IMR-90 (cell line): ENCODE measurements around the gene MED12L. TPM values are rescaled to one million over a fixed set of nuclear protein-coding genes. Genes with fewer than 3 reads are reported as not detected.

Source experiments
- ATAC-seq: fragments of 200-7000 bp; cut with Tn5 transposase; 2 replicates; pipeline ENCODE4 v1.9.1; 2020; ENCODE audit warnings: low read depth, mild to moderate bottlenecking, moderate library complexity
- BruUV-seq: library from RNA; stranded (reverse); fragments of 400-500 nt; replicated peaks from 2 replicates; lab custom pipeline; 2021; lab: Mats Ljungman, UMichigan
- CTCF ChIA-PET: fragments of 300-600 bp; formaldehyde crosslinking; extraction: SDS; loops from one replicate; lab custom pipeline; 2021; ENCODE audit warnings: antibody characterized with exemption; lab: Yijun Ruan, JAX
- POLR2A ChIA-PET: fragments of 300-600 bp; sonication (Branson Sonifier 250); formaldehyde crosslinking; loops from one replicate; lab custom pipeline; 2022; ENCODE audit warnings: antibody characterized with exemption; ENCODE audit not compliant: unreplicated experiment; lab: Charles Lee
- DNase-seq: peaks from one replicate; pipeline ENCODE4 v3.0.0; 2013
- H2AFZ ChIP-seq: replicated peaks from 2 replicates; pipeline ENCODE3; 2013; ENCODE audit warnings: low read length, mild to moderate bottlenecking; ENCODE audit not compliant: poor library complexity
- H2AK5ac ChIP-seq: 2 replicates; pipeline ENCODE4 v1.6.1; 2013; ENCODE audit warnings: low read depth, low read length, inconsistent platforms
- H2AK9ac ChIP-seq: replicated peaks from 2 replicates; pipeline ENCODE3; 2013; ENCODE audit warnings: mild to moderate bottlenecking, low read depth, low read length, moderate library complexity; ENCODE audit not compliant: poor library complexity
- H2BK120ac ChIP-seq: 2 replicates; pipeline ENCODE4 v1.6.1; 2013; ENCODE audit warnings: low read depth, low read length, inconsistent platforms
- H2BK15ac ChIP-seq: 3 replicates; pipeline ENCODE4 v1.6.1; 2013; ENCODE audit warnings: low read depth, low read length, inconsistent platforms
- H2BK20ac ChIP-seq: 2 replicates; pipeline ENCODE4 v1.6.1; 2013; ENCODE audit warnings: low read depth, mild to moderate bottlenecking, inconsistent platforms, low read length, moderate library complexity
- H2BK5ac ChIP-seq: 2 replicates; pipeline ENCODE4 v1.6.1; 2013; ENCODE audit warnings: mild to moderate bottlenecking, low read depth, low read length, inconsistent platforms; ENCODE audit not compliant: poor library complexity, severe bottlenecking
- H3K14ac ChIP-seq: replicated peaks from 2 replicates; pipeline ENCODE4 v1.6.1; 2013; ENCODE audit warnings: low read depth, low read length, inconsistent platforms
- H3K18ac ChIP-seq: 2 replicates; pipeline ENCODE4 v1.6.1; 2013; ENCODE audit warnings: low read depth, low read length, control low read depth
- H3K23ac ChIP-seq: 2 replicates; pipeline ENCODE4 v1.6.1; 2013; ENCODE audit warnings: low read depth, low read length, inconsistent platforms
- H3K27ac ChIP-seq: 2 replicates; pipeline ENCODE4 v1.5.1; 2013; ENCODE audit warnings: mild to moderate bottlenecking, control low read depth, low read length; ENCODE audit not compliant: insufficient read depth
- H3K27me3 ChIP-seq: 2 replicates; pipeline ENCODE4 v1.6.1; 2013; ENCODE audit warnings: low read length; ENCODE audit not compliant: control insufficient read depth, insufficient read depth
- H3K36me3 ChIP-seq: 2 replicates; pipeline ENCODE4 v1.6.1; 2013; ENCODE audit warnings: low read length, mixed read lengths; ENCODE audit not compliant: control insufficient read depth, insufficient read depth
- H3K4ac ChIP-seq: 2 replicates; pipeline ENCODE4 v1.6.1; 2013; ENCODE audit warnings: low read depth, low read length, inconsistent platforms
- H3K4me1 ChIP-seq: 2 replicates; pipeline ENCODE4 v1.6.1; 2013; ENCODE audit warnings: low read length, mixed read lengths; ENCODE audit not compliant: control insufficient read depth, insufficient read depth
- H3K4me2 ChIP-seq: 2 replicates; pipeline ENCODE4 v1.6.1; 2013; ENCODE audit warnings: low read depth, mild to moderate bottlenecking, control low read depth, low read length, moderate library complexity
- H3K4me3 ChIP-seq: 2 replicates; pipeline ENCODE4 v1.5.1; 2013; ENCODE audit warnings: low read depth, mild to moderate bottlenecking, control low read depth, low read length, moderate library complexity; ENCODE audit not compliant: insufficient read depth
- H3K56ac ChIP-seq: 2 replicates; pipeline ENCODE4 v1.6.1; 2013; ENCODE audit warnings: low read length, inconsistent platforms; ENCODE audit not compliant: insufficient read depth; ENCODE audit errors: extremely low read depth
- H3K79me1 ChIP-seq, 2 experiments: 2 replicates each; pipeline ENCODE4 v1.6.1; 2013; ENCODE audit warnings: low read length in 2 of 2, inconsistent platforms in 1 of 2, low read depth in 1 of 2
- H3K9ac ChIP-seq: 2 replicates; pipeline ENCODE4 v1.6.1; 2013; ENCODE audit warnings: low read depth, low read length, control low read depth
- H3K9me1 ChIP-seq: 2 replicates; pipeline ENCODE4 v1.6.1; 2013; ENCODE audit warnings: low read length, inconsistent platforms; ENCODE audit not compliant: insufficient read depth
- H3K9me3 ChIP-seq: 2 replicates; pipeline ENCODE4 v1.6.1; 2013; ENCODE audit warnings: low read length; ENCODE audit not compliant: control insufficient read depth, insufficient read depth
- H4K20me1 ChIP-seq: 2 replicates; pipeline ENCODE4 v1.6.1; 2013; ENCODE audit warnings: low read length, inconsistent platforms; ENCODE audit not compliant: insufficient read depth
- H4K5ac ChIP-seq: 2 replicates; pipeline ENCODE4 v1.6.1; 2013; ENCODE audit warnings: mild to moderate bottlenecking, low read depth, low read length, control low read depth
- H4K8ac ChIP-seq, 2 experiments: 2 replicates each; pipeline ENCODE4 v1.6.1; 2013; ENCODE audit warnings: low read depth in 2 of 2, low read length in 2 of 2, control low read depth in 1 of 2, inconsistent platforms in 1 of 2
- H4K91ac ChIP-seq: 2 replicates; pipeline ENCODE4 v1.6.1; 2013; ENCODE audit warnings: low read depth, low read length, inconsistent platforms; ENCODE audit not compliant: insufficient read depth
- BHLHE40 ChIP-seq: fragments of 150-350 bp; IDR thresholded peaks from 2 replicates; pipeline ENCODE4 v1.6.1; 2016; ENCODE audit warnings: mild to moderate bottlenecking, low read depth, low read length
- CEBPB ChIP-seq: IDR thresholded peaks from 2 replicates; pipeline ENCODE4 v1.6.1; 2012; ENCODE audit warnings: low read depth, low read length, improper control_type of control experiment
- CHD1 ChIP-seq: IDR thresholded peaks from 2 replicates; pipeline ENCODE4 v1.6.1; 2012; ENCODE audit warnings: low read depth, low read length, improper control_type of control experiment
- CTCF ChIP-seq: conservative IDR thresholded peaks from 2 replicates; pipeline ENCODE4 v1.5.1; 2012; ENCODE audit warnings: mild to moderate bottlenecking, low read depth, low read length, improper control_type of control experiment
- ELK1 ChIP-seq: fragments of 150-350 bp; IDR thresholded peaks from 2 replicates; pipeline ENCODE4 v1.6.1; 2016; ENCODE audit warnings: low read depth, mild to moderate bottlenecking, low read length, moderate library complexity, borderline replicate concordance
- FOS ChIP-seq: fragments of 150-350 bp; IDR thresholded peaks from 2 replicates; pipeline ENCODE4 v1.6.1; 2016; ENCODE audit warnings: low read depth, low read length
- MAFK ChIP-seq: IDR thresholded peaks from 2 replicates; pipeline ENCODE4 v1.6.1; 2012; ENCODE audit warnings: low read depth, low read length, improper control_type of control experiment
- MAZ ChIP-seq: IDR thresholded peaks from 2 replicates; pipeline ENCODE4 v1.6.1; 2012; ENCODE audit warnings: low read depth, mild to moderate bottlenecking, low read length, improper control_type of control experiment, moderate library complexity, borderline replicate concordance
- MXI1 ChIP-seq: IDR thresholded peaks from 2 replicates; pipeline ENCODE4 v1.6.1; 2012; ENCODE audit warnings: low read depth, mild to moderate bottlenecking, low read length, moderate library complexity, borderline replicate concordance
- NFE2L2 ChIP-seq: fragments of 150-350 bp; IDR thresholded peaks from 2 replicates; pipeline ENCODE4 v1.6.1; 2016; ENCODE audit warnings: low read depth, mild to moderate bottlenecking, low read length
- POLR2A ChIP-seq: IDR thresholded peaks from 2 replicates; pipeline ENCODE4 v1.6.1; 2012; ENCODE audit warnings: mild to moderate bottlenecking, low read depth, low read length
- RAD21 ChIP-seq: IDR thresholded peaks from 2 replicates; pipeline ENCODE4 v1.6.1; 2012; ENCODE audit warnings: low read length, improper control_type of control experiment
- RCOR1 ChIP-seq: IDR thresholded peaks from 2 replicates; pipeline ENCODE4 v1.6.1; 2012; ENCODE audit warnings: mild to moderate bottlenecking, low read length, improper control_type of control experiment; ENCODE audit not compliant: insufficient replicate concordance
- RFX5 ChIP-seq: IDR thresholded peaks from 2 replicates; pipeline ENCODE4 v1.8.0; 2012; ENCODE audit warnings: low read depth, mild to moderate bottlenecking, low read length, moderate library complexity
- SMC3 ChIP-seq: fragments of 150-350 bp; IDR thresholded peaks from 2 replicates; pipeline ENCODE4 v1.6.1; 2016; ENCODE audit warnings: low read depth, mild to moderate bottlenecking, antibody characterized with exemption, low read length, moderate library complexity
- WGBS, 2 experiments: methylation state at CpG; one replicate each; pipeline versions ENCODE4 v1.1.5 to v1.1.7; 2013; ENCODE audit warnings: missing lambda C conversion rate in 2 of 2; ENCODE audit not compliant: insufficient read length in 1 of 2; ENCODE audit errors: extremely low coverage in 2 of 2; 5-methylcytosine and 5-hydroxymethylcytosine counted together
- dilution Hi-C: fragments of 300-500 bp; cut with HindIII; formaldehyde crosslinking; loops from one replicate; pipeline ENCODE4 v1.14.3; 2018; ENCODE audit warnings: low sequenced_read_pairs; ENCODE audit not compliant: unreplicated experiment
- in situ Hi-C: fragments of 300-500 bp; cut with MboI; formaldehyde crosslinking; loops from 3 replicates; pipeline ENCODE4 v1.14.3; 2019; ENCODE audit warnings: low sequenced_read_pairs, inconsistent platforms, mixed read lengths
- intact Hi-C: fragments of 100-400 bp; cut with micrococcal nuclease; formaldehyde crosslinking; loops from 2 replicates; pipeline ENCODE4 v1.10.0; 2022
- polyA plus RNA-seq, 3 experiments: library from polyadenylated mRNA; depleted of rRNA; stranded (reverse); fragments of >200 nt; gene quantifications; 2 replicates each; pipeline ENCODE4 v1.2.3, GENCODE V29; 2012; ENCODE audit warnings: low replicate concordance in 1 of 3
- total RNA-seq: library from RNA; depleted of rRNA; stranded (reverse); fragments of >200 nt; gene quantifications from 2 replicates; pipeline ENCODE4 v1.2.3, GENCODE V29; 2012
- TF ChIP-seq, protein P1 (sequence below): fragments of 150-350 bp; IDR thresholded peaks from 2 replicates; pipeline ENCODE4 v1.6.1; 2017; ENCODE audit warnings: mild to moderate bottlenecking, antibody characterized with exemption, low read length, low read depth

Gene MED12L
- total and polyA plus RNA-seq, 2 of the 4 experiments (the other 2 are of a cell fraction): 0.05 to 0.18 TPM

DNA sequence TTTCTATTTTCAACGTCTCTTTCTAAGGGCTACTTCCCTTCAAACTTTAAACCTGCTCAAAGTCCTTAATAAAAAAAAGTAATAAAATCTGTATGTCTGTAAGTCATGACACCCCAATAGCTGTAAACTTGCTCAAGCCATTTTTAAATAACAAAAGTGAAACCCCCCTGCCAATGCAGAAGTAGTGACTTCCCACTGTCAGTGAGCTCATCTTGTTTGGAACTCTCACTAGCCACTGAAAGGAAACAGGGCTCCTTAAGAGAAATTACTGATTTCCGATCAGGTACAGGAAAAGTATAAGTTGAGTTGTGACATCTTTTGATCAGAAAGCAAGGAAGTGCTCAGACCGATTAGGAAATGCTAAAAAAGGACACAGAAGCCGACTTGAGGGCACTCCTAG lies 145.2 kb downstream of the MED12L start:
- Histone ChIP-seq H4K20me1 (no peaks in the 10 kb centered on the region), H3K9ac (no peak overlapping the region), H3K4ac (no peak overlapping the region), H3K18ac (no peak overlapping the region), H4K91ac (no peak overlapping the region), H3K9me1 (peaks cover 7% of the 10 kb centered on the region; the same call in 1 of the 2 replicates), H3K27me3 (no peaks in the 10 kb centered on the region), H3K36me3 (no peaks in the 10 kb centered on the region), H2AFZ (no peak overlapping the region), H2BK120ac (no peak overlapping the region), H2BK20ac (no peak overlapping the region), H4K8ac (no peak overlapping the region), H2BK15ac (no peak overlapping the region; the same call in 2 of the 3 replicates), H3K4me2 (no peak overlapping the region), H4K5ac (no peak overlapping the region), H3K4me3 (no peak overlapping the region), H3K14ac (no peak overlapping the region), H3K79me1 (no peaks in the 10 kb centered on the region), H3K4me1 (peaks cover 22% of the 10 kb centered on the region), H3K23ac (no peak overlapping the region), H2BK5ac (no peak overlapping the region), H3K9me3 (no peaks in the 10 kb centered on the region), H3K56ac (no peak overlapping the region), H2AK5ac (no peak overlapping the region), H2AK9ac (no peak overlapping the region), H3K27ac (no peak overlapping the region)
- DNase-seq (no peak), ATAC-seq (no peak)
- in situ Hi-C loops (no loop called here), intact Hi-C loops (no loop called here), dilution Hi-C loops (no loop called here)
- ChIA-PET CTCF (no interaction called here), POLR2A (no interaction called here)
- 71% methylated on average over 3 of the region's 4 CpGs; no CpG with 5 or more reads in 1 of the 2 experiments for WGBS, 2 experiments
- TF ChIP-seq CTCF (no peak), RFX5 (no peak), FOS (no peak), RAD21 (no peak), MXI1 (no peak), SMC3 (no peak), MAZ (no peak), CHD1 (no peak), NFE2L2 (no peak), ELK1 (no peak), BHLHE40 (no peak), RCOR1 (no peak), MAFK (no peak), CEBPB (no peak), POLR2A (no peak)
- TF ChIP-seq, protein P1, sequence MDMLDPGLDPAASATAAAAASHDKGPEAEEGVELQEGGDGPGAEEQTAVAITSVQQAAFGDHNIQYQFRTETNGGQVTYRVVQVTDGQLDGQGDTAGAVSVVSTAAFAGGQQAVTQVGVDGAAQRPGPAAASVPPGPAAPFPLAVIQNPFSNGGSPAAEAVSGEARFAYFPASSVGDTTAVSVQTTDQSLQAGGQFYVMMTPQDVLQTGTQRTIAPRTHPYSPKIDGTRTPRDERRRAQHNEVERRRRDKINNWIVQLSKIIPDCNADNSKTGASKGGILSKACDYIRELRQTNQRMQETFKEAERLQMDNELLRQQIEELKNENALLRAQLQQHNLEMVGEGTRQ: no peak
- BruUV-seq: no TSS peak
